GM21360 (cell line): ENCODE measurements around the gene CYP2S1.
"Not testable (repeated sequence)": the region's sequence is repeated elsewhere in the genome, so short reads cannot be mapped to it uniquely, and the experiment has no call there.

ENCODE experiments used
- ATAC-seq: cut with Tn5 transposase; IDR thresholded peaks from one replicate; pipeline ENCODE4 v1.9.1; 2021; ENCODE audit warnings: mild to moderate bottlenecking, moderate library complexity; ENCODE audit not compliant: unreplicated experiment

The CYP2S1 gene

GRCh38 chr19:41192574-41193429, at the start of gene CYP2S1:
Gene CYP2S1 (plus strand): TSS chr19:41193219. CDS start chr19:41193265, 46 bp downstream.
- no peak for ATAC-seq

GRCh38 chr19:41144403-41144802, 48.6 kb upstream of the CYP2S1 start:
- no peak for ATAC-seq

- no peak for ATAC-seq
These were observed 43.2 kb upstream of the CYP2S1 start for GRCh38 chr19:41149831-41150230.

GRCh38 chr19:41150986-41151385, 42.0 kb upstream of the CYP2S1 start:
- not testable (repeated sequence) for ATAC-seq

GRCh38 chr19:41154060-41154459, 39.0 kb upstream of the CYP2S1 start:
- ATAC-seq, result no peak

- no peak for ATAC-seq
These were observed 36.8 kb upstream of the CYP2S1 start for GRCh38 chr19:41156207-41156606.

GRCh38 chr19:41159881-41160280, 33.1 kb upstream of the CYP2S1 start:
- no peak for ATAC-seq

- ATAC-seq, result no peak
These were observed 31.1 kb upstream of the CYP2S1 start for GRCh38 chr19:41161903-41162302.

- no peak for ATAC-seq
These were observed 25.8 kb upstream of the CYP2S1 start for GRCh38 chr19:41166944-41167804.

GRCh38 chr19:41172297-41173164, 20.5 kb upstream of the CYP2S1 start:
- no peak for ATAC-seq

- no peak for ATAC-seq
These were observed 18.6 kb upstream of the CYP2S1 start for GRCh38 chr19:41174297-41174928.

- no peak for ATAC-seq
These were observed 16.9 kb upstream of the CYP2S1 start for GRCh38 chr19:41175801-41176777.

GRCh38 chr19:41180173-41180572, 12.8 kb upstream of the CYP2S1 start:
- not testable (repeated sequence) for ATAC-seq

- no peak for ATAC-seq
These were observed 5.8 kb upstream of the CYP2S1 start for GRCh38 chr19:41186971-41187883.

- ATAC-seq, result no peak
These were observed 5.1 kb upstream of the CYP2S1 start for GRCh38 chr19:41187884-41188279.

GRCh38 chr19:41189425-41190065, 3.5 kb upstream of the CYP2S1 start:
- ATAC-seq, result no peak

GRCh38 chr19:41193430-41194156, 574 bp downstream of the CYP2S1 start:
- no peak for ATAC-seq
